HUES6 (cell line): ENCODE measurements around the gene KRT4.
"Not testable (repeated sequence)": the region's sequence is repeated elsewhere in the genome, so short reads cannot be mapped to it uniquely, and the experiment has no call there.

Source experiments
- H3K27ac ChIP-seq: 2 replicates; pipeline ENCODE4 v1.7.0; 2013; ENCODE audit warnings: low read depth, mild to moderate bottlenecking, low read length, inconsistent platforms
- H3K27me3 ChIP-seq: 2 replicates; pipeline ENCODE4 v1.6.1; 2013; ENCODE audit warnings: low read length; ENCODE audit not compliant: control insufficient read depth, insufficient read depth
- H3K36me3 ChIP-seq: 2 replicates; pipeline ENCODE4 v1.6.1; 2013; ENCODE audit warnings: low read length; ENCODE audit not compliant: control insufficient read depth, insufficient read depth
- H3K4me1 ChIP-seq: 2 replicates; pipeline ENCODE4 v1.6.1; 2013; ENCODE audit warnings: low read length; ENCODE audit not compliant: control insufficient read depth, insufficient read depth
- H3K4me3 ChIP-seq: 2 replicates; pipeline ENCODE4 v1.5.1; 2013; ENCODE audit warnings: low read depth, low read length
- H3K9ac ChIP-seq: one replicate; pipeline ENCODE4 v1.6.1; 2013; ENCODE audit warnings: mild to moderate bottlenecking, low read length
- H3K9me3 ChIP-seq: 2 replicates; pipeline ENCODE4 v1.6.1; 2013; ENCODE audit warnings: low read depth, low read length; ENCODE audit not compliant: control insufficient read depth, insufficient read depth

Gene KRT4

DNA sequence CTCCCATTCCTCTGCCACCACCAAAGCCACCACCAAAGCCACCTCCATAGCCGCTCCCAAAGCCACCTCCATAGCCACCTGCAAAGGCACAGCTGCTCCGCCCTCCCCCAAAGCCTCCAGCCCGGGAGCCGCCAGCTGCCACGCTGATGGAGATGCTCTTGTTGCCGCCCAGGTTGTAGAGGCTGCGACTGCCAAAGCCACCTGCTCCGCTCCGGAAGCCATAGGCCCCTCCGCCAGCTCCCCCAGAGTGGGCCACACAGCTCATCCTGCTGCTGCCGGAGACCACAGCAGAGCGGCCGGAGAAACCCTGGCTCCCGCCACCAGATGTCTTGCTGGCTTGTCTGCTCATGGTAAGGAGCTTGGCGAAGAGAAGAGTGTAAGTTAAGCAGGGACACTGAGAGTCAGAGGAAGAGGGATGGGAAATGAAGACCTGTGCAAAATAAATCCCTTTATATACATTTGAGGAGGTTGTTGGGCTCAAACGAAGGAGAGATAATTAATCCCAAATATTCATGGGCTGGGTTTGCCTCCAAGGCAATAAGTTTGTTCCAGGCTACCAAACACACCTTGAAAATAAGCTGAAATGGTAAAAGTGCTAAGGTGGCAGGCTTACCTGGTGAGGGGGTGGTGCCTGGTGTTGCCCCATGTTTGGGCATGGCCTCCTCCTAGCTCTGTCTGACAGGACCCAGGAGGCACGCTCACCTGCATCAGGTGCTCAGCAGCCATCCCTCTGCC lies 18.1 kb downstream of the KRT4 start, which contains the start of gene KRT3:
Gene KRT3, minus strand, starts transcription at position 424 of the 735 bp plus-strand sequence. Its CDS starts 75 bp downstream, at position 349.
- peaks cover 2% of the 10 kb centered on the region; the same call in 1 of the 2 replicates for H3K27me3 ChIP-seq
- no peak within 1 kb of the TSS for H3K9ac ChIP-seq
- no peaks in the 10 kb centered on the region for H3K9me3 ChIP-seq
- peaks cover 10% of the 10 kb centered on the region; the same call in 1 of the 2 replicates for H3K4me1 ChIP-seq
- no peak within 1 kb of the TSS for H3K27ac ChIP-seq
- H3K36me3 ChIP-seq = no peaks in the 10 kb centered on the region
- H3K4me3 ChIP-seq = no peak within 1 kb of the TSS

DNA sequence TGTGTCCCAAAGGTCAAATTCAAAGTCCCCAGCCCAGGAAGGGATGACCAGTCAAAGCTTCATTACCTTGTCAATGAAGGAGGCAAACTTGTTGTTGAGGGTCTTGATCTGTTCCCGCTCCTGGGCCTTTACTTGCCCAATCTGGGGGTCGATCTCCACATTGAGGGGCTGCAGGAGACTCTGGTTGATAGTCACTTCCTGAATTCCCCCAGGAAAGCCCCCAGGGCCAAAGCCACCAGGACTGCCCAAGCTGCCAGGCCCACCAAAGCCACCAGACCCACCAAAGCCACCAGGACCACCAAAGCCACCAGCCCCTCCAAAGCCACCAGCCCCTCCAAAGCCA lies 18.6 kb downstream of the KRT4 start:
- not testable (repeated sequence) for H3K27ac ChIP-seq, H3K27me3 ChIP-seq, H3K9me3 ChIP-seq, H3K9ac ChIP-seq, H3K4me3 ChIP-seq, H3K36me3 ChIP-seq, H3K4me1 ChIP-seq

DNA sequence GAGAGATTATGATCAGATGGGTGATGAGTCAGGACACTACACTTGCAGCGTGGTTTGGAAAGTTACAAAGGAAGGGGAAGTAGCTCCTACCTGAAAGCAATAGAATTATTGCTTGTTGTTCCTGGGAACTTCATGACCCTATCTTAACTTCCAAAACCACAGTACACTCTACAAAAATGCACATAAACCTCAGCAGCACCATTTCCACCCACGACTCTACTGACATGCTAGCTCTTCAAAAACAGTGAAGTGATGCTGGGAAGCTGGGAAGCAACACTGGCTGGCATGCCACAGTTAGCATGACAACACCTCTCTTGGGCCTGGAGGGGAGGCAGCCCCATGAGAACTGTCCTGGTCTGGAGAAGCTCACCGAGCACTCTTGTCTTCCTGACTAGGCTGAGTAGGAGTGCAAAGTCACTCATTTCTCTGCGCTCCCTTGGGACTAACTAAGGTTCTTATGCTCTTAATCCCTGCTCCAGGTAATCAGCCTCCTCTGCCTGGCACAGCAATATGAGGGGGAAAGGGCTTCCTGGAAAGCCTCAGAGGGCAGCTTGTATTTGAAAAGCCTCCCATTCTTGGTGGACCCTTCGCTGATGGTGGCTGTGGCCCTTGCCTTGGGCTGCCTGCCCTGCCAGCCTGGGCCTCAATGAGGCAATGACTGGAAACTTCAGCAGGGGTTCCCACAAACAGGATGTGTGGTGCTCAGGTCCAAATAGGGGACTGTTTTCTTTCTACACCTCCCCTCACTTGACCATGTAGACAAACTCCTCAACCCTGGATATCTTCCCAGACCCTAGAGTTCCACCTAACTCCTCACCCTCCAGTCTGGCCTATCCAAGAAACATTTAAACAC lies 19.2 kb downstream of the KRT4 start:
- Histone ChIP-seq H3K27ac (no peak overlapping the region), H3K9me3 (no peaks in the 10 kb centered on the region), H3K9ac (no peak overlapping the region), H3K4me1 (peaks cover 1% of the 10 kb centered on the region; the same call in 1 of the 2 replicates), H3K4me3 (no peak overlapping the region), H3K36me3 (no peaks in the 10 kb centered on the region), H3K27me3 (peaks cover 2% of the 10 kb centered on the region; the same call in 1 of the 2 replicates)

DNA sequence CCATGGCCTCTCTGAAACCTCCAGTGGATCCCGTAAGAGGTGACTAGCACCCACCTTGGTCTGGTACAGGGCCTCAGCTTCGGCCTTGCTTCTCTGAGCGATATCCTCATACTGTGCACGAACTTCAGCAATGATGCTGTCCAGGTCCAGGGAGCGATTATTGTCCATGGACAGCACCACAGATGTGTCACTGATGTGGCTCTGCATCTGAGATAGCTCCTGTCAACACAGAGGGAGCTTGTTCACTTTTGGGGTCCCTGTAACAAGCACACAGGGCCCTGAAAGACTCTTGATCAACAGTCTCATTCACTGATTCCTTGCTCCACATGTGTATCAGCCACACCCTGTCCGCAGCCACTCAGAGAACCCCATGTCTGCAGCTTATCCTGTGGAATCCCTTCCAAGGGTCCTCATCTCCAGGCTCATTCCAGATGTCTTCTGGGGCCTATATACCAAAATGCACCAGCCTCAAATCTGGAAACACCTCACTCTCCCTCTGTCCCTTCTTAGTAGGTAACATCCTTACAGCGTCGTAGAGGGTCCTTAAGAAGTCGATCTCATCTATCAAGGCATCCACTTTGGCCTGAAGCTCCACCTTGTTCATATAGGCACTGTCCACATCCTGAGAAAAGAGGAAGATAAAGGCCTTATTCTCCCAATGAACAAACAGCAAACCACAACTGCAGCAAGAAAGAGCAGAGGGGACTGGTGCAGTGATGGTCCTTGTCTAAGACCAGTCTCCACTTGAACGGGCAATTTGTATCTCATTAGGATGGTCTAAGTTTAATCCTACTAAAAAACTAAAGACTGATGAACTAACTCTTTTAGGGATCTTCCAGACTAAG lies 21.5 kb downstream of the KRT4 start:
- no peak overlapping the region for H3K27ac ChIP-seq
- no peak overlapping the region for H3K4me3 ChIP-seq
- no peaks in the 10 kb centered on the region for H3K4me1 ChIP-seq
- H3K9me3 ChIP-seq = no peaks in the 10 kb centered on the region
- H3K27me3 ChIP-seq = peaks cover 5% of the 10 kb centered on the region; the same call in 1 of the 2 replicates
- H3K9ac ChIP-seq = no peak overlapping the region
- no peaks in the 10 kb centered on the region for H3K36me3 ChIP-seq

DNA sequence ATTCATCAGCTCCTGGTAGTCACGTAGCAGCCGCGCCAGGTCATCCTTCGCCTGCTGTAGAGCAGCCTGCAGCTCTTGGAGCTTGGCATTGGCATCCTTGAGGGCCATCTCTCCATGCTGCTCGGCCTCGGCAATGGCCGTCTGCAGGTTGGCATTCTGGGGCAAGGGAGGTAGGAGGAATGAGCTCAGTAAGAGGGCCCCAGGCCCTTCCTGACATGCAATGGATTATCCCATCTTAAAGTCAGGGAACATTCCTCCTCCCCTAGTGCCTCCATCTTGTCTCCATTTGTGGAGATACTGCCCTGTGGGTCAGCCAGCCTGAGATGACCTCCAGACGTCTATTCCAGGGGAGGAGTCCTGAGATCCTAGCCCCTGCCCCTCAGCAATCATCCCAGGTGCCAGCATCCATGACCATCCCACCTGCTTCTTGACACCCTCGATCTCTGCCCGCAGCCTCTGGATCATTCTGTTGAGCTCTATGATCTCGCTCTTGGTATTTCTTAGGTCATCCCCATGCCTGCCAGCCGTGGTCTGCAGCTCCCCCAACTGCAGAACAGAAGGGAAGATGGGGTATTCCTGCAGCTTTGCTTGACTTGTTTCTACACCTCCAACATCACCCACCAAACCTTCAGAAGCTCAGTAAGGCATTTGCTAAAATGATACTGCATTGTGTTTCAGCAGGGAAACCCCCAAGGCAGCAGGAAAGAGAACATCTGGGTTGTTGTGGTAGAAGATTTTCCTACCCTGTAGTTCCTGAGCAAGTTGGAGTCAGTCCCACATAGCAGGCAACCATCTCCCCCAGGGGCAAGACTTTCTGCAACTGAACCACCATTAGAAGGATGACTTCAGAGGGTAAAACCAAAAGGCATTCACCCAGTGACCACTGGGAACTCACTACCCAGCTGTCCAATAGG lies 22.4 kb downstream of the KRT4 start:
- H3K9me3 ChIP-seq = no peaks in the 10 kb centered on the region
- peaks cover 5% of the 10 kb centered on the region; the same call in 1 of the 2 replicates for H3K27me3 ChIP-seq
- H3K9ac ChIP-seq = no peak overlapping the region
- no peak overlapping the region for H3K27ac ChIP-seq
- H3K36me3 ChIP-seq = no peaks in the 10 kb centered on the region
- H3K4me1 ChIP-seq = no peaks in the 10 kb centered on the region
- no peak overlapping the region for H3K4me3 ChIP-seq

DNA sequence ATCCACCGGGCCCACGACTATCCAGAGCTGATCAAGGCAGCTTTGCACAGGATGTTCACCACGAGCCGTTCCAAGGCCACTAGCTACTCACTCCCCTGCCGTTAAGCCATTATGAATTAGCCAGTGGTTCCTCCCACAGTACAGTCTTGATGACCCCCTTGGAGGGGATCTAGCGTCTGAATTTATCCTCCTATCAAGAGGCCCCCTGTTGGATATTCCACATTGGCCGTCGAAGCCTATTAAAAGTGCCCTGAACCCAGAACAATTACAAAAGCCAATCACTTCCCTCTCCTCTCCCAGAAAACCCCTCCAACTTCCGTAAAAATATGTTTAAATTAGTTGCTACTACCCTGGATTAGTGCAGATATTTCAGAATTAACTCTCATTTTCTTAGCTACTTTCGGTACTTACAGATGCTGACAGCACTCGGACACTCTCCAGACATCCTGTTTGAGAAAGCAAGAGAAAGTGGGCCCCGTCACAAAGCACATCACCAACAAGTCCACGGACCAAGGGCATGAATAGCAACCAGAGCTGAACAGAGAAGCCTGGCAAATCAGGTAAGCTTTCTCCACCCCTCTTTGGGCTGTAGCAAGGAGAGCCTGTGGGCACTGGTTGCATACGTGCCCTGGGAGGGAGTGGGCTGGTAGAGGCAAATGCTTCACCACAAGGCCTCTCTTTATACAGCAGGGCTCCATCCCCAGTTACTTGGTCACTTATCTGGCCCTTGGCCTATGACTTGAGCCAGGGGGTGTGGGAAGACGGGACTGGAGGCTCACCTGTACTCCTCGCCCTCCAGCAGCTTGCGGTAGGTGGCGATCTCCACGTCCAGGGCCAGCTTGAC lies 23.3 kb downstream of the KRT4 start:
- Histone ChIP-seq H3K9ac (no peak overlapping the region), H3K4me1 (no peaks in the 10 kb centered on the region), H3K4me3 (no peak overlapping the region), H3K27me3 (peaks cover 3% of the 10 kb centered on the region; the same call in 1 of the 2 replicates), H3K9me3 (no peaks in the 10 kb centered on the region), H3K27ac (no peak overlapping the region), H3K36me3 (no peaks in the 10 kb centered on the region)

DNA sequence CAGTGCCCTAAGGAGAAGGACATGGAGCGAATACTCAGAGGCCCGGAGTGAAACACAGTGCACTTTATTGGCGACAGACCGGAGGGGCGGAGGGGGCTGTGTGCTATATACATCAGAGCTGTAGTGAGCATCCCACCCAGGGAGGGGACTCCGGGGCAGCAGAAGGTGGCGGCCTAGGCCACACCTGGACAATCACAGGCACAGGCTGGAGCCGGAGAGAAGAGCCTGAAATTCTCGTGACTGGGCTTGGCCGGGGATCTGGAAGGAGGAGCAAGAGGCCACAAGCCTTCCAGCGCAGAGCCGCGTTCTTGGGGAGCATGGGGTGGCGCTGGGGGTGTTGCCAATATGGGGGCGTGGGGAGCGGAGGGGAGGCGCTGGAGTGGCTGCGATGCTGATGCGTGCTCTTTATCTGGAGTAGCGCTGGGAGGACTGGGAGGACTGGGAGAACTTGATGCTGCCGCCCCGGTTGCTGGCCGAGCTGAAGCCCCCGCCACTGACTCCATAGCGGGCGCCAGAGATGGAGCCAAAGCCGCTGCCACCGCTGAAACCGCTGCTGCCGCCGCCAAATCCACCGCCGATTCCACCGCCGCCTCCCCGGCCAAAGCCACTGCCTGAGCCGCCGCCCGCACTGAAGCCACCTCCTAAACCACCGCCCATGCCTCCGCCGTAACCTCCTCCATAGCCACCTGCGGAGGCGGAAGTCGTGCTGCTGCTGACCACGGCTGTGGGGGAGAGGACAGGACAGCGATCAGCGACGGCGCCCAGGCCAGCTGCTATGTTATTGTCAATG lies 24.1 kb downstream of the KRT4 start:
- Histone ChIP-seq H3K9me3 (no peaks in the 10 kb centered on the region), H3K27me3 (peaks cover 4% of the 10 kb centered on the region; the same call in 1 of the 2 replicates), H3K36me3 (no peaks in the 10 kb centered on the region), H3K9ac (no peak overlapping the region), H3K4me3 (no peak overlapping the region), H3K4me1 (no peaks in the 10 kb centered on the region), H3K27ac (no peak overlapping the region)

DNA sequence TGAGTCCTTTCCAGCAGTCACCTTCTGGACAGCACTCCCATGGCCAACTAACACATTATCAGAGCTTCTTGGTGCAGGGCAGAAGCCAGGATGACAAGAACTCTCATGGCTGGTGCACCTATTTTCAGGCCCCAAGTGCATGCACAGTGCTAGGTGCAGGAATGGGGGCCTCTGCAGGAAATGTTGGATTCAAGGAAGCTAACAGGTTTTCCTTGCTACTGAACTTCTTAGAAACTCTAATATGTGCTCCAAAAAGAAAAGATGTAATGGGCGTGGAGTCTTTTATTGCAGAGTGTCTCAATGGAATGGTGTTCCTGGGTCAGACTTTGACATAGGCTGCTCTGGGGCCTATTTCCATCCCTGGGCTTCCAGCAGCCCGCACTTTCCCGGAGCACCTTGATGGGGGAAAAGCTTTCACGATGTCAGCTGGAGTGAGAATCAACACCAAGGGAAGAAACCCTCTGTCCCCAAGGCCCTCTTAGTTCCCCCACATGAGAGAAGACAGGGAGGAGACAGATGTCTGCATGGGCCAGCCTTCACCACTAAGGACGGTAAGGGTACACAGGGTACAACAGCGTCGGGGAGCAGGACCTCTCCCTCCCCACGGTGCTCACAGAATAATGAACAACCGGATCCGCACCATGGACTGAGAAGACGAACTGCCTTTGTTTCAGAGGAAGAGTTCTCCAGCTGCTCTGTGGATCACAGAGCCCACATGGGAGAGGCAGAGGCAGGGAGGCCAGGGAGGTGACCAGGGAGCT lies 24.9 kb downstream of the KRT4 start:
- Histone ChIP-seq H3K4me3 (no peak overlapping the region), H3K4me1 (no peaks in the 10 kb centered on the region), H3K9me3 (no peaks in the 10 kb centered on the region), H3K36me3 (no peaks in the 10 kb centered on the region), H3K9ac (no peak overlapping the region), H3K27me3 (peaks cover 6% of the 10 kb centered on the region; the same call in 1 of the 2 replicates), H3K27ac (no peak overlapping the region)
